Heart right ventricle (tissue), 16 donors: ENCODE data around the gene GLB1L3. TPM values are rescaled to one million over a fixed set of nuclear protein-coding genes. Genes with fewer than 3 reads are reported as not detected.
"Not testable (repeated sequence)": the region's sequence is repeated elsewhere in the genome, so short reads cannot be mapped to it uniquely, and the experiment has no call there.

Experiments used
- ATAC-seq, 8 donors: fragments of 200-7000 bp; cut with Tn5 transposase; one replicate each; pipeline ENCODE4 v1.9.1; 2020; ENCODE audit warnings: mild to moderate bottlenecking in 8 of 8, moderate library complexity in 8 of 8, moderate number of reproducible peaks in 1 of 8
- DNase-seq, 2 donors: peaks; one replicate each; pipeline ENCODE4 v3.0.0-alpha.2; 2020
- H3K27ac ChIP-seq, 10 donors: fragments of 200-600 bp; sonication (generic) in 2 of 10; one replicate each; pipeline versions ENCODE4 v1.5.0 to v1.8.0; 2020 to 2022; ENCODE audit warnings: mild to moderate bottlenecking in 3 of 10
- H3K27me3 ChIP-seq, 7 donors: fragments of 200-600 bp; one replicate each; pipeline ENCODE4 v1.8.0; 2021 to 2022; ENCODE audit warnings: mild to moderate bottlenecking in 2 of 7
- H3K36me3 ChIP-seq, 9 donors: fragments of 200-600 bp; sonication (generic) in 1 of 9; one replicate each; pipeline versions ENCODE4 v1.5.0 to v1.8.0; 2020 to 2022; ENCODE audit warnings: mild to moderate bottlenecking in 2 of 9
- H3K4me1 ChIP-seq, 9 donors: fragments of 200-600 bp; sonication (generic) in 1 of 9; one replicate each; pipeline versions ENCODE4 v1.5.0 to v1.8.0; 2020 to 2022; ENCODE audit warnings: mild to moderate bottlenecking in 4 of 9
- H3K4me3 ChIP-seq, 10 donors: fragments of 200-600 bp; sonication (generic) in 2 of 10; one replicate each; pipeline versions ENCODE4 v1.5.0 to v1.8.0; 2020 to 2022; ENCODE audit warnings: mild to moderate bottlenecking in 7 of 10, moderate library complexity in 2 of 10
- H3K9me3 ChIP-seq, 11 donors: fragments of 200-600 bp in 10 of 11; sonication (generic) in 2 of 11; one replicate each; pipeline versions ENCODE4 v1.5.0 to v1.8.0; 2013 to 2022; ENCODE audit warnings: mild to moderate bottlenecking in 2 of 11, control low read depth in 1 of 11, moderate library complexity in 1 of 11
- CTCF ChIP-seq, 9 donors: fragments of 200-600 bp; sonication (generic) in 2 of 9; IDR thresholded peaks; one replicate each; pipeline versions ENCODE4 v1.5.0 to v1.8.0; 2021 to 2022; ENCODE audit warnings: antibody characterized with exemption in 9 of 9, mild to moderate bottlenecking in 5 of 9, moderate library complexity in 1 of 9
- WGBS, 2 donors: extraction: QIAGEN DNeasy Blood & Tissue Kit; methylation state at CpG; one replicate each; pipeline ENCODE4 v1.1.7; 2013; ENCODE audit warnings: inconsistent platforms in 1 of 2; 5-methylcytosine and 5-hydroxymethylcytosine counted together
- intact Hi-C, 10 donors: fragments of 100-400 bp; cut with DNase I; formaldehyde crosslinking; loops; one replicate each; pipeline versions ENCODE4 v1.11.1 to v1.14.2; 2022
- polyA plus RNA-seq, 2 donors: library from polyadenylated mRNA; stranded (reverse); fragments of 200-250 nt; gene quantifications; one replicate each; pipeline ENCODE4 v1.2.3, GENCODE V29; 2013
- total RNA-seq, 10 donors: library from RNA; stranded (reverse); fragmentation: NEBNext Ultra II Directional in 3 of 10; extraction: Animal tissue kit (Norgen Biotek cat#: 25700) in 3 of 10; gene quantifications; one replicate each; pipeline versions ENCODE4 v1.2.1 to v1.2.4, GENCODE V29; 2021 to 2023
- donor health status: Arrhythmogenic right ventricular cardiomyopathy.
- donor health status: ischemic (EF 13 %, LVEDD 7.1; RV severe dilation, severe dysfunction).
- donor health status: healthy with polysubstance abuse.
- donor health status: DM: no; HTN: yes; CAD: no.
- donor health status: DM: no; HTN: no; CAD: no.
- donor health status: ischemic (EF 25% LVEDD 6.9; RV normal size, moderate dysfunction).
- donor health status: ischemic (EF 25% LVEDD 5.7; RV mildly dilated, moderate dysfunction).
- donor health status: healthy.
- donor health status: DM: yes; HTN: yes; CAD: no.
- donor health status: Ischemic cardiomyopathy.
- donor health status: ischemic (EF 35%, LVEDD 5.7; RV mildly dilated, moderate dysfunction).
- donor health status: nonischemic (EF 11% LVEDD 7.7; RV severe dilation, severe dysfunction).
- donor health status: DM: yes; HTN: yes; CAD: no.
- donor health status: PGD.
- donor health status: ischemic (EF 29% LVEDD 5.4; RV normal size, mild dysfunction).
- donor health status: nonischemic (EF 23%, LVEDD 6.1; RV moderate dilation, normal function).

GLB1L3 gene
- total and polyA plus RNA-seq, 12 donors = not detected

GRCh38 chr11:134282121-134283045 is 6.2 kb downstream of the GLB1L3 start:
- WGBS, 2 donors = 71 to 80% methylated on average over 22 of the region's 22 CpGs
- no peak for TF ChIP-seq CTCF (IDR thresholded peaks at IDR 0.05)

GRCh38 chr11:134283461-134284230 is 7.5 kb downstream of the GLB1L3 start:
- WGBS, 2 donors = 87 to 88% methylated on average over 16 of the region's 16 CpGs
- Histone ChIP-seq H3K27ac (no peak overlapping the region), H3K27me3 (peaks cover 0 to 33% (median 20%) of the 10 kb centered on the region in 7 donors), H3K36me3 (no peaks in the 10 kb centered on the region), H3K4me3 (no peak overlapping the region), H3K9me3 (no peaks in the 10 kb centered on the region), H3K4me1 (peaks cover 0 to 3% (median 0%) of the 10 kb centered on the region in 9 donors)
- DNase-seq (no peak), ATAC-seq (no peak)
- intact Hi-C loops = no loop called here
- no peak for TF ChIP-seq CTCF (IDR thresholded peaks at IDR 0.05)

More at GRCh38 chr11:134282121-134283045, 6.2 kb downstream of the GLB1L3 start:
- H3K4me1 ChIP-seq = peaks cover 0 to 3% (median 0%) of the 10 kb centered on the region in 9 donors
- ATAC-seq (peak in 2 of 8 donors; percentile 75 to 92), DNase-seq (no peak)
- peaks cover 3 to 42% (median 32%) of the 10 kb centered on the region in 7 donors for H3K27me3 ChIP-seq
- H3K9me3 ChIP-seq = peaks cover 0 to 6% (median 0%) of the 10 kb centered on the region in 11 donors
- H3K36me3 ChIP-seq = no peaks in the 10 kb centered on the region
- H3K4me3 ChIP-seq = no peak overlapping the region
- intact Hi-C loops = no loop called here
- H3K27ac ChIP-seq = no peak overlapping the region

GRCh38 chr11:134284349-134284748 is 8.2 kb downstream of the GLB1L3 start:
- peaks cover 0 to 30% (median 15%) of the 10 kb centered on the region in 7 donors for H3K27me3 ChIP-seq
- H3K4me3 ChIP-seq, DNase-seq, H3K27ac ChIP-seq, H3K36me3 ChIP-seq, ATAC-seq, intact Hi-C loops, H3K4me1 ChIP-seq, H3K9me3 ChIP-seq: not testable (repeated sequence)
- 86 to 87% methylated on average over 5 of the region's 5 CpGs for WGBS, 2 donors

GRCh38 chr11:134287561-134287960 is 11.4 kb downstream of the GLB1L3 start:
- DNase-seq = no peak
- TF ChIP-seq CTCF (IDR thresholded peaks at IDR 0.05) = no peak
- 90 to 94% methylated on average over 12 of the region's 12 CpGs for WGBS, 2 donors
- intact Hi-C loops = no loop called here
- no peaks in the 10 kb centered on the region for H3K36me3 ChIP-seq
- H3K27ac ChIP-seq = no peak overlapping the region
- H3K4me3 ChIP-seq = no peak overlapping the region
- H3K27me3 ChIP-seq = peaks cover 0 to 8% (median 0%) of the 10 kb centered on the region in 7 donors
- no peaks in the 10 kb centered on the region for H3K9me3 ChIP-seq
- H3K4me1 ChIP-seq = peaks cover 0 to 1% (median 0%) of the 10 kb centered on the region in 9 donors
- ATAC-seq = no peak
